HepG2 (cell line): ENCODE measurements around the gene MSTO1. TPM values are rescaled to one million over a fixed set of nuclear protein-coding genes. Genes with fewer than 3 reads are reported as not detected.
"Not testable (repeated sequence)": the region's sequence is repeated elsewhere in the genome, so short reads cannot be mapped to it uniquely, and the experiment has no call there.

Experiments
- ATAC-seq: fragments of 200-7000 bp; cut with Tn5 transposase; 3 replicates; pipeline ENCODE4 v1.9.1; 2020; ENCODE audit warnings: mild to moderate bottlenecking, moderate library complexity
- BruUV-seq: library from RNA; stranded (reverse); fragments of 400-500 nt; replicated peaks from 2 replicates; lab custom pipeline; 2021; lab: Mats Ljungman, UMichigan
- CTCF ChIA-PET: fragments of 300-600 bp; formaldehyde crosslinking; extraction: SDS; loops from one replicate; lab custom pipeline; 2021; ENCODE audit warnings: low total read pairs, inconsistent platforms, low intra/inter-chr PET ratio; lab: Yijun Ruan, JAX
- POLR2A ChIA-PET: fragments of 350-600 bp; sonication (Branson Sonifier 250); formaldehyde crosslinking; loops from one replicate; lab custom pipeline; 2020; ENCODE audit warnings: antibody characterized with exemption, inconsistent platforms; lab: Yijun Ruan, JAX
- DNase-seq: peaks from one replicate; pipeline ENCODE4 v3.0.0-alpha.2; 2015; ENCODE audit warnings: low spot score
- FAIRE-seq: peaks from 3 replicates; lab custom pipeline; 2011; peaks lifted over from hg19 to GRCh38; lab: Jason Lieb, UNC
- H2AFZ ChIP-seq: one replicate; pipeline ENCODE4 v1.6.1; 2011; ENCODE audit warnings: low read length, inconsistent platforms
- H3K27ac ChIP-seq: fragments of 300-600 bp; 3 replicates; pipeline ENCODE4 v1.8.0; 2011; ENCODE audit warnings: mixed run types, mild to moderate bottlenecking, mixed read lengths, low read length, inconsistent platforms; ENCODE audit not compliant: insufficient read depth; ENCODE audit errors: extremely low read length
- H3K27me3 ChIP-seq, 2 experiments: fragments of 200-600 bp in 1 of 2; 2 replicates in 1 of 2; 3 replicates in 1 of 2; pipeline versions ENCODE4 v1.6.0 to v1.8.0; 2011; ENCODE audit warnings: low read length in 2 of 2, mild to moderate bottlenecking in 2 of 2, moderate library complexity in 2 of 2, inconsistent platforms in 1 of 2; ENCODE audit not compliant: insufficient read depth in 2 of 2, control insufficient read depth in 1 of 2
- H3K36me3 ChIP-seq, 2 experiments: fragments of 200-600 bp in 1 of 2; replicated peaks in 1 of 2; 2 replicates in 1 of 2; 3 replicates in 1 of 2; pipeline versions ENCODE4 v1.5.1 to v1.8.0; 2011; ENCODE audit warnings: low read length in 2 of 2, inconsistent platforms in 1 of 2; ENCODE audit not compliant: insufficient read depth in 2 of 2, control insufficient read depth in 1 of 2
- H3K4me1 ChIP-seq: 2 replicates; pipeline ENCODE4 v1.5.1; 2012; ENCODE audit warnings: low read length, inconsistent platforms; ENCODE audit not compliant: insufficient read depth
- H3K4me2 ChIP-seq: 2 replicates; pipeline ENCODE4 v1.6.0; 2011; ENCODE audit warnings: low read depth, low read length, inconsistent platforms
- H3K4me3 ChIP-seq, 3 experiments: fragments of 200-600 bp in 1 of 3; sonication (generic), shearing (Covaris generic) in 1 of 3; replicated peaks in 1 of 3; 2 replicates each; pipeline ENCODE4 v1.5.1; 2011 to 2016; ENCODE audit warnings: low read length in 3 of 3, inconsistent platforms in 2 of 3, low read depth in 2 of 3, mild to moderate bottlenecking in 2 of 3, control low read depth in 1 of 3, mixed read lengths in 1 of 3; ENCODE audit not compliant: insufficient read depth in 1 of 3
- H3K79me2 ChIP-seq: one replicate; pipeline ENCODE4 v1.6.1; 2011; ENCODE audit warnings: low read length, inconsistent platforms; ENCODE audit not compliant: insufficient read depth
- H3K9ac ChIP-seq: 2 replicates; pipeline ENCODE4 v1.6.0; 2011; ENCODE audit warnings: mild to moderate bottlenecking, low read depth, low read length, inconsistent platforms; ENCODE audit not compliant: insufficient read depth
- H3K9me3 ChIP-seq: 2 replicates; pipeline ENCODE4 v1.5.1; 2012; ENCODE audit warnings: mild to moderate bottlenecking, low read length
- H4K20me1 ChIP-seq: 2 replicates; pipeline ENCODE4 v1.6.0; 2011; ENCODE audit warnings: inconsistent platforms, mild to moderate bottlenecking, low read length, moderate library complexity; ENCODE audit not compliant: insufficient read depth
- ARID2 ChIP-seq: sonication (generic); formaldehyde crosslinking; IDR thresholded peaks from 2 replicates; pipeline ENCODE4 v1.8.1; 2022; ENCODE audit warnings: mild to moderate bottlenecking, missing genetic modification reagents, borderline replicate concordance
- DMTF1 ChIP-seq: sonication (generic); formaldehyde crosslinking; IDR thresholded peaks from 2 replicates; pipeline ENCODE4 v1.4.0; 2020; ENCODE audit warnings: mild to moderate bottlenecking, missing genetic modification reagents
- HMGXB4 ChIP-seq, 2 experiments: sonication (generic) in 1 of 2; formaldehyde crosslinking in 1 of 2; IDR thresholded peaks; 2 replicates each; pipeline versions ENCODE4 v1.4.0 to v1.6.1; 2018 to 2020; ENCODE audit warnings: missing genetic modification reagents in 2 of 2, borderline replicate concordance in 1 of 2, low read depth in 1 of 2, mild to moderate bottlenecking in 1 of 2, missing biosample characterization in 1 of 2
- JUN ChIP-seq: sonication (generic); formaldehyde crosslinking; IDR thresholded peaks from 2 replicates; pipeline ENCODE4 v1.4.0; 2020; ENCODE audit warnings: mild to moderate bottlenecking, missing genetic modification reagents
- KAT2B ChIP-seq: fragments of 150-350 bp; IDR thresholded peaks from 2 replicates; pipeline ENCODE4 v1.6.1; 2014; ENCODE audit warnings: low read depth, low read length, borderline replicate concordance
- LCORL ChIP-seq, 2 experiments: fragments of 450-650 bp in 1 of 2; sonication (generic) in 1 of 2; formaldehyde crosslinking in 1 of 2; IDR thresholded peaks; 2 replicates each; pipeline versions ENCODE4 v1.5.0 to v1.6.1; 2017 to 2020; ENCODE audit warnings: antibody characterized with exemption in 1 of 2, missing genetic modification reagents in 1 of 2
- SMYD3 ChIP-seq: sonication (generic); formaldehyde crosslinking; IDR thresholded peaks from 2 replicates; pipeline ENCODE4 v1.8.1; 2023; ENCODE audit warnings: mild to moderate bottlenecking, missing genetic modification reagents
- WGBS: methylation state at CpG from one replicate; pipeline ENCODE4 v1.1.6; 2017; ENCODE audit warnings: low lambda C conversion rate; 5-methylcytosine and 5-hydroxymethylcytosine counted together
- in situ Hi-C: cut with HindIII; loops from 2 replicates; pipeline ENCODE4 v1.10.0; 2017; ENCODE audit warnings: low pct_unique_long_range_greater_than_20kb; ENCODE audit not compliant: extremely low pct_ligation_motif_present
- intact Hi-C: fragments of 100-400 bp; cut with micrococcal nuclease; formaldehyde crosslinking; loops from one replicate; pipeline ENCODE4 v1.10.0; 2022; ENCODE audit not compliant: unreplicated experiment
- polyA plus RNA-seq, 8 experiments: library from polyadenylated mRNA; depleted of rRNA in 3 of 8; stranded (reverse) in 7 of 8; unstranded in 1 of 8; fragments of >200 nt; fragmentation: Illumina TruSeq in 4 of 8; extraction: Trizol in 4 of 8; gene quantifications; 2 replicates each; pipeline versions ENCODE4 v1.2.1 to v1.2.3, GENCODE V29; 2011 to 2016; ENCODE audit warnings: low read depth in 4 of 8, missing spikeins in 1 of 8, mixed read lengths in 1 of 8; ENCODE audit not compliant: insufficient read depth in 1 of 8
- total RNA-seq, 5 experiments: library from RNA; depleted of rRNA; stranded (reverse); fragments of >200 nt; fragmentation: Illumina TruSeq; extraction: Trizol; gene quantifications; 2 replicates each; pipeline ENCODE4 v1.2.3, GENCODE V29; 2016; ENCODE audit warnings: low read depth in 1 of 5
- TF ChIP-seq, protein P1 (sequence below): sonication (generic); formaldehyde crosslinking; IDR thresholded peaks from 2 replicates; pipeline ENCODE4 v1.4.0; 2020; ENCODE audit warnings: mild to moderate bottlenecking, missing genetic modification reagents, borderline replicate concordance

MSTO1 gene
- total and polyA plus RNA-seq, 2 of the 13 experiments (the other 11 are each of a cell fraction or from before 2014, with no cell fraction given), result 19.1 to 25.3 TPM

DNA sequence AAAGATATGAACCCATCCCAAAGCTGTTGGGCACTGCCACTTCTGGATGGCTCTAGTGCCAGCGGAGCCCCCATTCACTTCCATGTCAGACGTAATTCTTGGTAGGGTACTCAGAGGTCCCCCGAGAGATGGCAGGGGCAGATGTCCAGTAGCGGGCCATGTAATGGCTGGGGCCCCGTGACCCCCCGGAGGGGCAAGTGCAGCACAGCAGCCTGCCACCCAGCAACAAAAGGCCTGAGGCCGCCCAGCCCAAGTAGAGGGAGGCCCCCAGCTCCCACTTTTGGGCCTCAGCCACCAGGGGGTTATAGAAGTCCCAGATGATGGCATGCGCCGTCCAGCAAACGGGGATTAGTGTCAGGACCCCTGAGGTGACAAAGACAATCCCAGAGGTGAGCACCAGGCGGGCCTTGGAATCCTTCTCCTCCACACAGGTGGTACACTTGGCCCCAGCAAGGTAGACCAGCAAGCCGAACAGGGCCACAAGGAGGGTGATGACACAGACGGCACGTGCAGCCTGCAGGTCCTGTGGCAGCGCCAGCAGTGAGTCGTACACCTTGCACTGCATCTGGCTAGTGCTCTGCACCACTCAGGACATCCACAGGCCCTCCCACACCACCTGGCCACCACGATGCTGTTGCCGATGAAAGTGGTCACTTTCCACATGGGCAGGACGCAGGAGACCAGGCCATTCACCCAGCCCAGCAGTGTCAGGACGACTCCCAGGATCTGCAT, 19.3 kb upstream of the MSTO1 start:
- 78% methylated on average over 5 of the region's 20 CpGs for WGBS
- DNase-seq, H3K9ac ChIP-seq, H3K9me3 ChIP-seq, H3K27ac ChIP-seq, POLR2A ChIA-PET, H3K36me3 ChIP-seq, ATAC-seq, H4K20me1 ChIP-seq, BruUV-seq, H3K27me3 ChIP-seq, FAIRE-seq, H2AFZ ChIP-seq, H3K4me1 ChIP-seq, H3K79me2 ChIP-seq, H3K4me2 ChIP-seq, H3K4me3 ChIP-seq: not testable (repeated sequence)
- in situ Hi-C loops (loop anchor here (10.0 kb wide), 2 partner anchors 346 to 386 kb away; partner anchors contain the start of genes MTX1 and THBS3), intact Hi-C loops (loop anchor here (2.0 to 5.0 kb wide), 2 partner anchors 268 to 340 kb away; partner anchors contain the start of gene RUSC1)
- CTCF ChIA-PET, result interaction anchor here (1.5 to 2.0 kb wide), 2 partner anchors 340 to 383 kb away, joined by 13 to 14 read pairs; partner anchors contain the start of genes MTX1 and THBS3

GRCh38 chr1:155591770-155592169, 18.2 kb upstream of the MSTO1 start:
- Histone ChIP-seq H3K9me3 (no peaks in the 10 kb centered on the region), H3K27me3 (no peaks in the 10 kb centered on the region), H4K20me1 (no peaks in the 10 kb centered on the region), H3K79me2 (no peaks in the 10 kb centered on the region), H3K4me3 (no peak overlapping the region), H3K36me3 (no peaks in the 10 kb centered on the region), H3K4me1 (no peaks in the 10 kb centered on the region), H2AFZ (no peak overlapping the region), H3K4me2 (no peak overlapping the region), H3K27ac (no peak overlapping the region), H3K9ac (no peak overlapping the region)
- peak; percentile 68 for DNase-seq
- WGBS, result 37% methylated on average over 6 of the region's 6 CpGs
- peak; percentile 68 for ATAC-seq
- intact Hi-C loops (loop anchor here (2.0 to 5.0 kb wide), 2 partner anchors 269 to 341 kb away; partner anchors contain the start of gene RUSC1), in situ Hi-C loops (loop anchor here (10.0 kb wide), 2 partner anchors 347 to 387 kb away; partner anchors contain the start of genes MTX1 and THBS3)
- ChIA-PET CTCF (interaction anchor here (1.1 to 2.0 kb wide), 3 partner anchors 341 to 398 kb away, joined by 3 to 14 read pairs (median 13); partner anchors contain the start of genes MTX1 and THBS3), POLR2A (no interaction called here)
- BruUV-seq, result no TSS peak
- peak; percentile 69 for FAIRE-seq
- TF ChIP-seq, protein P1, sequence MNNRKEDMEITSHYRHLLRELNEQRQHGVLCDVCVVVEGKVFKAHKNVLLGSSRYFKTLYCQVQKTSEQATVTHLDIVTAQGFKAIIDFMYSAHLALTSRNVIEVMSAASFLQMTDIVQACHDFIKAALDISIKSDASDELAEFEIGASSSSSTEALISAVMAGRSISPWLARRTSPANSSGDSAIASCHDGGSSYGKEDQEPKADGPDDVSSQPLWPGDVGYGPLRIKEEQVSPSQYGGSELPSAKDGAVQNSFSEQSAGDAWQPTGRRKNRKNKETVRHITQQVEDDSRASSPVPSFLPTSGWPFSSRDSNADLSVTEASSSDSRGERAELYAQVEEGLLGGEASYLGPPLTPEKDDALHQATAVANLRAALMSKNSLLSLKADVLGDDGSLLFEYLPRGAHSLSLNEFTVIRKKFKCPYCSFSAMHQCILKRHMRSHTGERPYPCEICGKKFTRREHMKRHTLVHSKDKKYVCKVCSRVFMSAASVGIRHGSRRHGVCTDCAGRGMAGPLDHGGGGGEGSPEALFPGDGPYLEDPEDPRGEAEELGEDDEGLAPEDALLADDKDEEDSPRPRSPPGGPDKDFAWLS (CRISPR knock-in tag), result no peak
- TF ChIP-seq HMGXB4 (CRISPR knock-in tag; IDR thresholded peaks at IDR 0.05; ENCODE audit: borderline replicate concordance in 1 of 2, low read depth in 1 of 2), result peak in 1 of 2 experiments; percentile 29; a peak in 1 of 4 replicates
- no peak for TF ChIP-seq ARID2
- TF ChIP-seq KAT2B, result no peak
- no peak for TF ChIP-seq DMTF1 (CRISPR knock-in tag)
- TF ChIP-seq JUN (CRISPR knock-in tag), result no peak
- no peak for TF ChIP-seq LCORL (IDR thresholded peaks at IDR 0.05)
- no peak for TF ChIP-seq LCORL (CRISPR knock-in tag; IDR thresholded peaks at IDR 0.05)
- TF ChIP-seq SMYD3 (CRISPR knock-in tag), result no peak
